Measurements from ENCODE around the gene PDCD2L.
"Not testable (repeated sequence)": the region's sequence is repeated elsewhere in the genome, so short reads cannot be mapped to it uniquely, and the experiment has no call there.

PDCD2L gene

GRCh38 chr19:34459614-34460013 lies 55.4 kb downstream of the PDCD2L start:
- H3F3A ChIP-seq (ENCODE audit: insufficient read depth, low read length), result no peaks in the 10 kb centered on the region
- H3K4me3 ChIP-seq (ENCODE audit: low read depth, low read length, poor library complexity, severe bottlenecking), result no peak overlapping the region
- H4K20me1 ChIP-seq (ENCODE audit: insufficient read depth, low read length), result no peaks in the 10 kb centered on the region
- no peak overlapping the region for H3K4me2 ChIP-seq (ENCODE audit: low read length)
- H3K4me1 ChIP-seq (ENCODE audit: insufficient read depth, low read length, severe bottlenecking), result no peaks in the 10 kb centered on the region
- H2AFZ ChIP-seq (ENCODE audit: low read length), result no peak overlapping the region
- H3K79me2 ChIP-seq (ENCODE audit: insufficient read depth, low read length), result no peaks in the 10 kb centered on the region
- H3K9ac ChIP-seq (ENCODE audit: low read length), result no peak overlapping the region
- peaks cover 86% of the 10 kb centered on the region for H3K36me3 ChIP-seq (ENCODE audit: insufficient read depth, low read length)
- H3K9me2 ChIP-seq (ENCODE audit: low read depth, low read length), result no peaks in the 10 kb centered on the region
- no peaks in the 10 kb centered on the region for H3K9me3 ChIP-seq (ENCODE audit: low read length)
- no peak overlapping the region for H3K27ac ChIP-seq (ENCODE audit: low read depth, low read length, poor library complexity, severe bottlenecking)
- H3K27me3 ChIP-seq (ENCODE audit: insufficient read depth, low read length), result no peaks in the 10 kb centered on the region
- TF ChIP-seq EZH2 (IDR thresholded peaks at IDR 0.05; ENCODE audit: borderline replicate concordance, low read length) (no peak), CTCF (IDR thresholded peaks at IDR 0.05; ENCODE audit: low read length) (no peak)

- Histone ChIP-seq H3K9me2 (ENCODE audit: low read depth, low read length) (no peaks in the 10 kb centered on the region), H3K79me2 (ENCODE audit: insufficient read depth, low read length) (no peaks in the 10 kb centered on the region), H3K9me3 (ENCODE audit: low read length) (no peaks in the 10 kb centered on the region), H3K4me2 (ENCODE audit: low read length) (no peak overlapping the region), H3K4me3 (ENCODE audit: low read depth, low read length, poor library complexity, severe bottlenecking) (no peak overlapping the region), H2AFZ (ENCODE audit: low read length) (no peak overlapping the region), H3K27ac (ENCODE audit: low read depth, low read length, poor library complexity, severe bottlenecking) (no peak overlapping the region), H3K36me3 (ENCODE audit: insufficient read depth, low read length) (peaks cover 91% of the 10 kb centered on the region), H3K9ac (ENCODE audit: low read length) (no peak overlapping the region), H3F3A (ENCODE audit: insufficient read depth, low read length) (no peaks in the 10 kb centered on the region), H4K20me1 (ENCODE audit: insufficient read depth, low read length) (no peaks in the 10 kb centered on the region), H3K27me3 (ENCODE audit: insufficient read depth, low read length) (no peaks in the 10 kb centered on the region), H3K4me1 (ENCODE audit: insufficient read depth, low read length, severe bottlenecking) (no peaks in the 10 kb centered on the region)
- TF ChIP-seq EZH2 (IDR thresholded peaks at IDR 0.05; ENCODE audit: borderline replicate concordance, low read length) (no peak), CTCF (IDR thresholded peaks at IDR 0.05; ENCODE audit: low read length) (no peak)
Observed at GRCh38 chr19:34461375-34462100, 57.3 kb downstream of the PDCD2L start.

GRCh38 chr19:34464785-34465184 lies 60.6 kb downstream of the PDCD2L start:
- H3K4me2 ChIP-seq (ENCODE audit: low read length); H3K4me1 ChIP-seq (ENCODE audit: insufficient read depth, low read length, severe bottlenecking); H3K27me3 ChIP-seq (ENCODE audit: insufficient read depth, low read length); H2AFZ ChIP-seq (ENCODE audit: low read length); H3K27ac ChIP-seq (ENCODE audit: low read depth, low read length, poor library complexity, severe bottlenecking); H3K9me3 ChIP-seq (ENCODE audit: low read length); H3K9me2 ChIP-seq (ENCODE audit: low read depth, low read length); H4K20me1 ChIP-seq (ENCODE audit: insufficient read depth, low read length); H3K9ac ChIP-seq (ENCODE audit: low read length); H3F3A ChIP-seq (ENCODE audit: insufficient read depth, low read length); H3K4me3 ChIP-seq (ENCODE audit: low read depth, low read length, poor library complexity, severe bottlenecking); H3K79me2 ChIP-seq (ENCODE audit: insufficient read depth, low read length): not testable (repeated sequence)
- peaks cover 99% of the 10 kb centered on the region for H3K36me3 ChIP-seq (ENCODE audit: insufficient read depth, low read length)

GRCh38 chr19:34468409-34468808 lies 64.2 kb downstream of the PDCD2L start:
- no peak overlapping the region for H2AFZ ChIP-seq (ENCODE audit: low read length)
- H4K20me1 ChIP-seq (ENCODE audit: insufficient read depth, low read length), result no peaks in the 10 kb centered on the region
- no peak overlapping the region for H3K9ac ChIP-seq (ENCODE audit: low read length)
- no peaks in the 10 kb centered on the region for H3K79me2 ChIP-seq (ENCODE audit: insufficient read depth, low read length)
- no peaks in the 10 kb centered on the region for H3K4me1 ChIP-seq (ENCODE audit: insufficient read depth, low read length, severe bottlenecking)
- H3K27me3 ChIP-seq (ENCODE audit: insufficient read depth, low read length), result no peaks in the 10 kb centered on the region
- H3K36me3 ChIP-seq (ENCODE audit: insufficient read depth, low read length), result peaks cover 99% of the 10 kb centered on the region
- no peaks in the 10 kb centered on the region for H3K9me2 ChIP-seq (ENCODE audit: low read depth, low read length)
- H3K4me2 ChIP-seq (ENCODE audit: low read length), result no peak overlapping the region
- TF ChIP-seq CTCF (IDR thresholded peaks at IDR 0.05; ENCODE audit: low read length) (no peak), EZH2 (IDR thresholded peaks at IDR 0.05; ENCODE audit: borderline replicate concordance, low read length) (no peak)
- no peak overlapping the region for H3K4me3 ChIP-seq (ENCODE audit: low read depth, low read length, poor library complexity, severe bottlenecking)
- no peaks in the 10 kb centered on the region for H3K9me3 ChIP-seq (ENCODE audit: low read length)
- no peaks in the 10 kb centered on the region for H3F3A ChIP-seq (ENCODE audit: insufficient read depth, low read length)
- no peak overlapping the region for H3K27ac ChIP-seq (ENCODE audit: low read depth, low read length, poor library complexity, severe bottlenecking)

- not testable (repeated sequence) for H3K27ac ChIP-seq (ENCODE audit: low read depth, low read length, poor library complexity, severe bottlenecking); H4K20me1 ChIP-seq (ENCODE audit: insufficient read depth, low read length); H3K9me2 ChIP-seq (ENCODE audit: low read depth, low read length); H3K9ac ChIP-seq (ENCODE audit: low read length); H3K4me2 ChIP-seq (ENCODE audit: low read length); H3K9me3 ChIP-seq (ENCODE audit: low read length); H3K4me1 ChIP-seq (ENCODE audit: insufficient read depth, low read length, severe bottlenecking); H3K27me3 ChIP-seq (ENCODE audit: insufficient read depth, low read length); H3K4me3 ChIP-seq (ENCODE audit: low read depth, low read length, poor library complexity, severe bottlenecking); H2AFZ ChIP-seq (ENCODE audit: low read length); H3F3A ChIP-seq (ENCODE audit: insufficient read depth, low read length); H3K79me2 ChIP-seq (ENCODE audit: insufficient read depth, low read length)
- peaks cover 99% of the 10 kb centered on the region for H3K36me3 ChIP-seq (ENCODE audit: insufficient read depth, low read length)
Observed at GRCh38 chr19:34469026-34469425, 64.8 kb downstream of the PDCD2L start.
